Activated CD4-positive, alpha-beta T cell treated with anti-CD3 and anti-CD28 coated beads, Interleukin-10, Interleukin-2, amounts not matched to agents 100 ng/mL and 50 ng/mL, durations not matched to agents 16 hours and 8 hours (primary cell): ENCODE measurements around the gene SHOC1.
"Not testable (repeated sequence)": the region's sequence is repeated elsewhere in the genome, so short reads cannot be mapped to it uniquely, and the experiment has no call there.

ENCODE experiments used
- DNase-seq: peaks from one replicate; pipeline ENCODE4 v3.0.0-alpha.2; 2020

Gene SHOC1

GRCh38 chr9:111804636-111805035, 9.9 kb upstream of the SHOC1 start:
- no peak for DNase-seq

GRCh38 chr9:111803924-111804323, 9.2 kb upstream of the SHOC1 start:
- peak; percentile 7 for DNase-seq

GRCh38 chr9:111799915-111800526, 5.3 kb upstream of the SHOC1 start:
- DNase-seq = no peak

GRCh38 chr9:111799506-111799905, 4.8 kb upstream of the SHOC1 start:
- DNase-seq = no peak

- DNase-seq = no peak
Observed at GRCh38 chr9:111798786-111799185, 4.0 kb upstream of the SHOC1 start.

- no peak for DNase-seq
Observed at GRCh38 chr9:111795557-111795839, 761 bp upstream of the SHOC1 start.

- DNase-seq = not testable (repeated sequence)
Observed at GRCh38 chr9:111791821-111792220, 2.9 kb downstream of the SHOC1 start.

GRCh38 chr9:111789881-111790280, 4.9 kb downstream of the SHOC1 start:
- DNase-seq = no peak

- no peak for DNase-seq
Observed at GRCh38 chr9:111783857-111784256, 10.9 kb downstream of the SHOC1 start.

- no peak for DNase-seq
Observed at GRCh38 chr9:111783424-111783823, 11.3 kb downstream of the SHOC1 start.

- no peak for DNase-seq
Observed at GRCh38 chr9:111766066-111766465, 28.7 kb downstream of the SHOC1 start.

GRCh38 chr9:111762556-111762955, 32.2 kb downstream of the SHOC1 start:
- no peak for DNase-seq

GRCh38 chr9:111759762-111760639, 34.7 kb downstream of the SHOC1 start:
- DNase-seq = peak; percentile 71

- no peak for DNase-seq
Observed at GRCh38 chr9:111754800-111755199, 39.9 kb downstream of the SHOC1 start.

GRCh38 chr9:111752455-111752854, 42.3 kb downstream of the SHOC1 start:
- peak; percentile 13 for DNase-seq
